Smooth muscle cell of the brain vasculature (primary cell): ENCODE measurements around the gene RPS6KA1.
"Not testable (repeated sequence)": the region's sequence is repeated elsewhere in the genome, so short reads cannot be mapped to it uniquely, and the experiment has no call there.

ENCODE experiments used
- DNase-seq: peaks from one replicate; pipeline ENCODE4 v3.0.0-alpha.2; 2012; ENCODE audit warnings: low read depth, low spot score

RPS6KA1 gene

GRCh38 chr1:26554781-26555180 lies 25.2 kb downstream of the RPS6KA1 start:
- no peak for DNase-seq

DNA sequence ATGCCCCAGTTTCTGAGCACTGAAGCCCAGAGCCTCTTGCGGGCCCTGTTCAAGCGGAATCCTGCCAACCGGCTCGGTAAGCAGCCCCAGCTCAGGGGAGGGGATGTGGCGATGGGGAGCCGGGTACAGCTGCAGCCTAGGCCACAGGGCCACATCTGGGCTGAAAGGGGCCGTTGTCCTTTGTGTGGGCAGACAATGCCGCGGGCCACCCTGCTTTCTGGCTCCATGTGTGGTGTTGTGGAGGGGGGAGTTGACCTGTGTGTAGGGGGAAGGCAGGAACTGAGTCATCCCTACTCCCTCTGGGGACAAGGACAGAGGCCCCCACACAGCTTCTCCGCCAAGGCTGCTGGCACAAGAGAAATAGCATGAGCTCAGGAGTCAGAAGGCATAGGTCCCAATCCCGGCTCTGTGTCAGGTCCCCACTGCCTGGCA lies 26.0 kb downstream of the RPS6KA1 start:
- no peak for DNase-seq

- DNase-seq = no peak
These were observed 26.6 kb downstream of the RPS6KA1 start for GRCh38 chr1:26556111-26556510.

DNA sequence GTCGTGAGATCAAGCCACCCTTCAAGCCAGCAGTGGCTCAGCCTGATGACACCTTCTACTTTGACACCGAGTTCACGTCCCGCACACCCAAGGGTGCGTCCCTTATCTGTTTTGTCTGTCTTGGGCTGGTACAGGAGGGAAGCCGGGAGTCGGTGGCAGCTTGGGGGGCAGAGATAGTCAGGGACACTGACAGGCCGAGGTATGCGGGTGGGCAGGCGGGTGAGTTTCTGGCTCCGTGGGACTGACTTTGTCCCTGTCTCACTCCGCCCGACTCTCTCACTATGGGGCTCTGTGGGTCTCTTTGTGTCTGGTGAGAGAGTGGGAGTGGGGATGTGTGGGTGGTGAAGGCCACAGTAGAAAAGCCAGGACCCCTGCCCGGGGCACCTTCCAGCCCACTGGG lies 27.4 kb downstream of the RPS6KA1 start:
- no peak for DNase-seq

DNA sequence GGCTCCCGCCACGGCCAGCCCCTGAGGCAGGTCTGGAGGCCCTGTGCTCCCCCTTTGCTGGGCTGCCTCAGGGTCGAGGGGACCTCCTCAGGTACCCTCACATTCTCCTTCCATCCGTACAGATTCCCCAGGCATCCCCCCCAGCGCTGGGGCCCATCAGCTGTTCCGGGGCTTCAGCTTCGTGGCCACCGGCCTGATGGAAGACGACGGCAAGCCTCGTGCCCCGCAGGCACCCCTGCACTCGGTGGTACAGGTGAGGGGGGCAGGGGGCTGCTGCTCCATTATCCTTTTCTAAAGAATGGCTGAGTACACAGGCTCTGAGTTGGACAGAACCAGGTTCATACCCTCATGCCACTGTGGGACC lies 29.1 kb downstream of the RPS6KA1 start:
- DNase-seq = no peak

DNA sequence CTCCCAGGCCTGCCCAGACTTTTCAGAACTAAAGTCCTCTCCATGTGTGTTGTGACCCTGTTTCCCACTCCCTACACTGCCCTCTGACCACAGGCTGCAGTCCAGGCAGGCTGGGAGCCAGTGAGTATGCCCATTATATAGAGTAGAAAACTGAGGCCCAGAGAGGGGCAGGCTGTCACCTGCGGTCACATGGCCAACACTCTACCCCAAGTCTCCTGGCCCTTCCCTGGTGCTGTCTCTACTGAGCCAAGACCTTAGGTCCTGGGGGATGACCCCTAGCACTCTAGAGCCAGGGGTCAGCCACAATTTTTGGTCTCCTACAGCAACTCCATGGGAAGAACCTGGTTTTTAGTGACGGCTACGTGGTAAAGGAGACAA lies 30.8 kb downstream of the RPS6KA1 start:
- no peak for DNase-seq

- no peak for DNase-seq
These were observed 40.7 kb downstream of the RPS6KA1 start for GRCh38 chr1:26570287-26570686.

DNA sequence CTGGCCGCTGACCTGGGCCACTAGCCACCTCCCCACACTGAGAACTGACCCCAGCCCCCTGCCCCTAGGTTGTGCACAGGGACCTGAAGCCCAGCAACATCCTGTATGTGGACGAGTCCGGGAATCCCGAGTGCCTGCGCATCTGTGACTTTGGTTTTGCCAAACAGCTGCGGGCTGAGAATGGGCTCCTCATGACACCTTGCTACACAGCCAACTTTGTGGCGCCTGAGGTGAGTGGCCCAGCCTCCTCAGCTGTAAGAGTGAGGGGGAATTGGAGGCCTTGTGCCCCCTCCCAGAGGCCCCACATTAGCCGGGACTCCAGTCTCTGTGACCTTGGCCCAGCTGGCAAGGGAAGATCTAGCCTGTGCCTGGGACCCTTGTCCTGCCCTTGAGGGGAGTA lies 41.8 kb downstream of the RPS6KA1 start:
- DNase-seq = no peak

- DNase-seq = no peak
These were observed 44.5 kb downstream of the RPS6KA1 start for GRCh38 chr1:26574018-26574417.

- DNase-seq = no peak
These were observed 45.2 kb downstream of the RPS6KA1 start for GRCh38 chr1:26574719-26575251.

- DNase-seq = no peak
These were observed 45.8 kb downstream of the RPS6KA1 start for GRCh38 chr1:26575348-26575747.

- no peak for DNase-seq
These were observed 48.6 kb downstream of the RPS6KA1 start for GRCh38 chr1:26578167-26578566.

DNA sequence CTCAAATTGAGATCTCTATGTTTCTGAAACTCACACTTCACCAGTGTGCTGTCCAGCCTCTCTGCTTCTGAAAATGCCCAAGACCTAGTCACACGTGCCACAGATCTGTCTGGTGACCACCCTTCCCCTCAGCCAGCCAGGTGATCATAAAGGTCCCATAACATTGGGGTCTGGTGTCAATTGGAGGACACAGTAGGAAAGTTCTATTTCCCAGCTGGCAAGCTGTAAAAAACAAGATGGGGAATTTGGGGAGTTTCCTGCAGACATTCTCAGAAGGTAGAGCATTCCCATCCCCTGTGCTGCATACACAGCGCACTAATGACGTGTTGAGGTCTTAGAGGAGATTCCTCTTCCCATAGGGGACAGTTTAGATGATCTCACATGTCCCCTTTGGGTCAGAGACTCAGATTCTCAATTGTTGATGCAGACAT lies 50.1 kb downstream of the RPS6KA1 start:
- no peak for DNase-seq

GRCh38 chr1:26580116-26580515 lies 50.6 kb downstream of the RPS6KA1 start:
- no peak for DNase-seq

DNA sequence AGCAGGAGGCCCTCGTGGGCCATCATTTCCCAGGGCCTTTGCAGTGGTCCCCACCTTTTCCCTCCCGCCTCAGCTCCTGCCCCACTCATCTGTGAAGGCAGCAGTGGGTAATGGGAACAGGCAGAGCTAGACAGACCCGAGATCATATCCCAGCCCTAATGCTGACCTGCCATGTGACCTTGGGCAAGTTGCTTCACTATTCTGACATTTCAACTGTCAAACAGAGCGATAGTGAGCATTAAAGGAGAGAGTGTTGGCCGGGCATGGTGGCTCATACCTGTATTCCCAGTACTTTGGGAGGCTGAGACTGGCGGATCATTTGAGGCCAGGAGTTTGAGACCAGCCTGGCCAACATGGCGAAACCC lies 51.7 kb downstream of the RPS6KA1 start:
- no peak for DNase-seq

DNA sequence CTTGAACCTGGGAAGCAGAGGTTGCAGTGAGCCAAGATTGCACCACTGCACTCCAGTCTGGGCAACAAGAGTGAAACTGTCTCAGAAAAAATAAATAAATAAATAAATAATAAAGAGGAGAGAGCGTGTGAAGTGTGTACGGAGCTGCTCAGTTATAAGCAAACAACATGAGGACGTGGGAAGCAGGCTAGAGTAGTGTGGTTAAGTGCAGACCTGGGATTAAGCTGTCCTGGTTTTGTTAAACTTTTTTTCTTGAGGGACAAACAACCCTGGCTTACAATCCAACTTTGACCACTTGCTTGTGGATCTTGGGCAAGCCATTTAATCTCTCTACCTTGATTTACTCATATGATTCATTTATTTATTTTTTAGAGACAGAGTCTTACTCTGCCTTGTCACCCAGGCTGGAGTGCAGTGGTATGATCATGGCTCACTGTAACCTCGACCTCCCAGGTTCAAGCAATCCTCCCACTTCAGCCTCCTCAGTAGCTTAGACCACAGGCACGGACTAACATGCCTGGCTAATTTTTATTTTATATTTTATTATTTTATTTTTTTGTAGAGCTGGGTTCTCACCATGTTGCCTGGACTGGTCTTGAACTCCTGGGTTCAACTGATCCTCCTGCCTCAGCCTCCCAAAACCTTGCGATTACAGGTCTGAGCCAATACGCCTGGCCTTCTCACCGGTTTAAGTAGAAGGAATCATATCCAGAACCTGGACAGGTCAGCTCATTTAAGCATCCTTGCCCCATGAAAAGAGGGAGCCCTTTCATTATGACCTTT lies 52.7 kb downstream of the RPS6KA1 start:
- no peak for DNase-seq

GRCh38 chr1:26582836-26583460 lies 53.4 kb downstream of the RPS6KA1 start:
- DNase-seq = no peak

- no peak for DNase-seq
These were observed 54.3 kb downstream of the RPS6KA1 start for GRCh38 chr1:26583646-26584485.

DNA sequence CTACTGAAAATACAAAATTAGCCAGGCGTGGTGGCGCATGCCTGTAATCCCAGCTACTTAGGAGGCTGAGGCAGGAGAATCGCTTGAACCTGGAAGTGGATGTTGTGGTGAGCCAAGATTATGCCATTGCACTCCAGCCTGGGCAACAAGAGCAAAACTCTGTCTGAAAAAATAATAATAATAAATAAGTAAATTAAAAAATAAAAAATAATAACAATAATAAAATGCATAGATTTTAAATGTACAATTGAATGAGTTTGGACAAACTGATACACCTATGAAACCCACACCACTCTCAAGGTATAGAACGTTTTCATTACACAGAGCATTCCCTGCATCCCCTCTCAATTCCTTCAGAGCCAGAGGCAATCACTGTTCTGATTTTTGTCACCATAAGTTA lies 55.0 kb downstream of the RPS6KA1 start:
- not testable (repeated sequence) for DNase-seq

GRCh38 chr1:26585471-26585870 lies 55.9 kb downstream of the RPS6KA1 start:
- DNase-seq = no peak

- no peak for DNase-seq
These were observed 63.8 kb downstream of the RPS6KA1 start for GRCh38 chr1:26593385-26593784.

- DNase-seq = not testable (repeated sequence)
These were observed 65.0 kb downstream of the RPS6KA1 start for GRCh38 chr1:26594593-26594992.
